Ishikawa (cell line): Measurements from ENCODE around the gene ENOX1.

Source experiments
- CEBPB ChIP-seq: IDR thresholded peaks from 2 replicates; pipeline ENCODE4 v1.6.1; 2012
- CREB1 ChIP-seq: IDR thresholded peaks from 2 replicates; pipeline ENCODE4 v1.6.1; 2012; ENCODE audit warnings: low read depth
- EGR1 ChIP-seq: IDR thresholded peaks from 2 replicates; pipeline ENCODE4 v1.6.1; 2012
- EP300 ChIP-seq: IDR thresholded peaks from 2 replicates; pipeline ENCODE4 v1.6.1; 2012; ENCODE audit warnings: borderline replicate concordance
- FOXM1 ChIP-seq: IDR thresholded peaks from 2 replicates; pipeline ENCODE4 v1.6.1; 2012; ENCODE audit warnings: low read depth, borderline replicate concordance
- MAX ChIP-seq: IDR thresholded peaks from 2 replicates; pipeline ENCODE4 v1.6.1; 2012
- NFIC ChIP-seq: IDR thresholded peaks from 2 replicates; pipeline ENCODE4 v1.6.1; 2012
- RAD21 ChIP-seq: IDR thresholded peaks from 2 replicates; pipeline ENCODE4 v1.6.1; 2012; ENCODE audit warnings: low read depth
- REST ChIP-seq: IDR thresholded peaks from 2 replicates; pipeline ENCODE4 v1.6.1; 2012; ENCODE audit warnings: low read depth, mild to moderate bottlenecking
- TCF12 ChIP-seq: IDR thresholded peaks from 2 replicates; pipeline ENCODE4 v1.6.1; 2012; ENCODE audit warnings: low read depth
- TEAD4 ChIP-seq: IDR thresholded peaks from 2 replicates; pipeline ENCODE4 v1.6.1; 2012
- YY1 ChIP-seq: IDR thresholded peaks from 2 replicates; pipeline ENCODE4 v1.6.1; 2012; ENCODE audit warnings: low read depth
- ZBTB7A ChIP-seq: IDR thresholded peaks from 2 replicates; pipeline ENCODE4 v1.6.1; 2012; ENCODE audit warnings: low read depth
- TF ChIP-seq, protein P1 (sequence below): IDR thresholded peaks from 2 replicates; pipeline ENCODE4 v1.6.1; 2012

GRCh38 chr13:43445668-43446067 is 341.1 kb downstream of the ENOX1 start:
- TF ChIP-seq MAX (no peak), REST (no peak), YY1 (no peak), CEBPB (no peak), TEAD4 (no peak), CREB1 (no peak), RAD21 (no peak), NFIC (no peak), FOXM1 (no peak), EP300 (no peak), EGR1 (no peak), ZBTB7A (no peak), TCF12 (no peak)
- TF ChIP-seq, protein P1, sequence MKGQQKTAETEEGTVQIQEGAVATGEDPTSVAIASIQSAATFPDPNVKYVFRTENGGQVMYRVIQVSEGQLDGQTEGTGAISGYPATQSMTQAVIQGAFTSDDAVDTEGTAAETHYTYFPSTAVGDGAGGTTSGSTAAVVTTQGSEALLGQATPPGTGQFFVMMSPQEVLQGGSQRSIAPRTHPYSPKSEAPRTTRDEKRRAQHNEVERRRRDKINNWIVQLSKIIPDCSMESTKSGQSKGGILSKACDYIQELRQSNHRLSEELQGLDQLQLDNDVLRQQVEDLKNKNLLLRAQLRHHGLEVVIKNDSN = no peak
